Endothelial cell of umbilical vein (primary cell): ENCODE measurements around the gene GABRR2. TPM values are rescaled to one million over a fixed set of nuclear protein-coding genes. Genes with fewer than 3 reads are reported as not detected.

Experiments
- BruUV-seq: library from RNA; stranded (reverse); fragments of 400-500 nt; replicated peaks from 2 replicates; lab custom pipeline; 2021; lab: Mats Ljungman, UMichigan
- CTCF ChIA-PET: fragments of 300-600, 350-600 bp; sonication (Branson Sonifier 250); formaldehyde crosslinking; loops from one replicate; lab custom pipeline; 2021; ENCODE audit warnings: antibody characterized with exemption, inconsistent platforms; lab: Charles Lee
- POLR2A ChIA-PET: fragments of 300-600, 350-600 bp; sonication (Branson Sonifier 250); formaldehyde crosslinking; loops from one replicate; lab custom pipeline; 2021; ENCODE audit warnings: antibody characterized with exemption, inconsistent platforms; lab: Charles Lee
- DNase-seq: peaks from one replicate; pipeline ENCODE4 v3.0.0-alpha.2; 2011; ENCODE audit warnings: low read depth, low spot score
- FAIRE-seq: peaks from 2 replicates; lab custom pipeline; 2011; peaks lifted over from hg19 to GRCh38; lab: Jason Lieb, UNC
- H2AFZ ChIP-seq: 2 replicates; pipeline ENCODE4 v1.6.0; 2012; ENCODE audit warnings: low read depth, low read length, control low read depth, inconsistent platforms
- H3K27ac ChIP-seq: 2 replicates; pipeline ENCODE4 v1.5.1; 2011; ENCODE audit warnings: low read depth, mild to moderate bottlenecking, control low read depth, low read length, moderate library complexity; ENCODE audit not compliant: insufficient read depth
- H3K27me3 ChIP-seq, 2 experiments: 2 replicates each; pipeline versions ENCODE4 v1.6.0 to v1.6.1; 2011; ENCODE audit warnings: low read length in 2 of 2, mixed read lengths in 1 of 2; ENCODE audit not compliant: control insufficient read depth in 2 of 2, insufficient read depth in 2 of 2
- H3K36me3 ChIP-seq, 2 experiments: 2 replicates in 1 of 2; 3 replicates in 1 of 2; pipeline ENCODE4 v1.5.1; 2011; ENCODE audit warnings: low read length in 2 of 2, mild to moderate bottlenecking in 1 of 2, moderate library complexity in 1 of 2; ENCODE audit not compliant: control insufficient read depth in 2 of 2, insufficient read depth in 2 of 2; ENCODE audit errors: extremely low read depth in 1 of 2
- H3K4me1 ChIP-seq: 3 replicates; pipeline ENCODE4 v1.5.1; 2011; ENCODE audit warnings: mild to moderate bottlenecking, low read length; ENCODE audit not compliant: control insufficient read depth, insufficient read depth; ENCODE audit errors: extremely low read depth
- H3K4me2 ChIP-seq: 2 replicates; pipeline ENCODE4 v1.6.1; 2011; ENCODE audit warnings: low read length, control low read depth, mixed read lengths; ENCODE audit not compliant: insufficient read depth
- H3K4me3 ChIP-seq, 3 experiments: fragments of 200-600 bp in 1 of 3; sonication (generic), shearing (Covaris generic) in 1 of 3; replicated peaks in 1 of 3; 2 replicates each; pipeline ENCODE4 v1.5.1; 2011 to 2016; ENCODE audit warnings: control low read depth in 3 of 3, low read length in 3 of 3, mild to moderate bottlenecking in 2 of 3, inconsistent platforms in 1 of 3, low read depth in 1 of 3, moderate library complexity in 1 of 3; ENCODE audit not compliant: insufficient read depth in 1 of 3
- H3K79me2 ChIP-seq: 2 replicates; pipeline ENCODE4 v1.6.0; 2012; ENCODE audit warnings: low read length, inconsistent platforms; ENCODE audit not compliant: control insufficient read depth, insufficient read depth
- H3K9ac ChIP-seq: replicated peaks from 2 replicates; pipeline ENCODE3; 2011; ENCODE audit warnings: low read length, control low read depth; ENCODE audit not compliant: insufficient read depth; ENCODE audit errors: extremely low read depth
- H3K9me1 ChIP-seq: replicated peaks from 3 replicates; pipeline ENCODE4 v1.6.0; 2011; ENCODE audit warnings: mild to moderate bottlenecking, low read length; ENCODE audit not compliant: control insufficient read depth, insufficient read depth; ENCODE audit errors: extremely low read depth
- H3K9me3 ChIP-seq: replicated peaks from 2 replicates; pipeline ENCODE4 v1.5.1; 2012; ENCODE audit warnings: low read length, inconsistent platforms; ENCODE audit not compliant: control insufficient read depth, insufficient read depth
- H4K20me1 ChIP-seq: replicated peaks from 2 replicates; pipeline ENCODE3; 2011; ENCODE audit warnings: mild to moderate bottlenecking, low read length; ENCODE audit not compliant: control insufficient read depth, insufficient read depth; ENCODE audit errors: extremely low read depth
- CTCF ChIP-seq, 2 donors: IDR thresholded peaks; 1 replicate in 1 of 2; 2 replicates in 1 of 2; pipeline ENCODE4 v1.5.1; 2011; ENCODE audit warnings: low read length in 2 of 2, mild to moderate bottlenecking in 2 of 2, moderate library complexity in 2 of 2, control low read depth in 1 of 2, inconsistent platforms in 1 of 2, low read depth in 1 of 2; ENCODE audit not compliant: insufficient read depth in 1 of 2; ENCODE audit errors: extremely low read depth in 1 of 2
- EZH2 ChIP-seq: IDR thresholded peaks from 2 replicates; pipeline ENCODE4 v1.6.1; 2012; ENCODE audit warnings: borderline replicate concordance, low read depth, mild to moderate bottlenecking, moderate library complexity, low read length, inconsistent platforms; ENCODE audit not compliant: severe bottlenecking
- FOS ChIP-seq: IDR thresholded peaks from 2 replicates; pipeline ENCODE4 v1.6.1; 2011; ENCODE audit warnings: mild to moderate bottlenecking, low read length, moderate library complexity, borderline replicate concordance; ENCODE audit not compliant: insufficient read depth
- GATA2 ChIP-seq: IDR thresholded peaks from 2 replicates; pipeline ENCODE4 v1.7.0; 2011; ENCODE audit warnings: low read depth, mild to moderate bottlenecking, moderate library complexity, mixed read lengths, low read length; ENCODE audit not compliant: insufficient read length, insufficient read depth
- JUN ChIP-seq: IDR thresholded peaks from 2 replicates; pipeline ENCODE4 v1.6.1; 2011; ENCODE audit warnings: borderline replicate concordance, low read depth; ENCODE audit not compliant: insufficient read length, insufficient read depth
- MAX ChIP-seq: IDR thresholded peaks from 2 replicates; pipeline ENCODE4 v1.6.1; 2011; ENCODE audit not compliant: insufficient read depth, insufficient read length
- MYC ChIP-seq: IDR thresholded peaks from one replicate; pipeline ENCODE4 v1.6.1; 2011; ENCODE audit warnings: mild to moderate bottlenecking, low read depth, low read length
- POLR2A ChIP-seq: IDR thresholded peaks from 2 replicates; pipeline ENCODE4 v1.6.1; 2012; ENCODE audit warnings: low read depth, mild to moderate bottlenecking, control low read depth, low read length
- POLR2AphosphoS5 ChIP-seq: IDR thresholded peaks from 2 replicates; pipeline ENCODE4 v1.6.1; 2012; ENCODE audit warnings: low read depth, mild to moderate bottlenecking, control low read depth, low read length, moderate library complexity; ENCODE audit not compliant: insufficient read depth
- dilution Hi-C: fragments of 300-500 bp; cut with MboI; formaldehyde crosslinking; loops from one replicate; pipeline ENCODE4 v1.15.0; 2019; ENCODE audit warnings: low sequenced_read_pairs; ENCODE audit not compliant: extremely low pct_ligation_motif_present
- intact Hi-C: fragments of 100-400 bp; cut with micrococcal nuclease; formaldehyde crosslinking; loops from one replicate; pipeline ENCODE4 v1.10.0; 2022
- polyA plus RNA-seq, 4 experiments: library from polyadenylated mRNA; depleted of rRNA in 3 of 4; stranded (reverse) in 3 of 4; unstranded in 1 of 4; fragments of >200 nt; gene quantifications; 2 replicates each; pipeline versions ENCODE4 v1.2.1 to v1.2.3, GENCODE V29; 2011 to 2012; ENCODE audit warnings: missing spikeins in 1 of 4
- total RNA-seq: library from RNA; stranded (reverse); gene quantifications from 2 replicates; pipeline ENCODE4 v1.2.3, GENCODE V29; 2021

GABRR2 gene
- total and polyA plus RNA-seq, 2 donors (not counting 3 experiments of a cell fraction or from before 2014, with no cell fraction given) = 1.4 to 3.6 TPM

GRCh38 chr6:89284081-89284480 lies 31.0 kb downstream of the GABRR2 start:
- Histone ChIP-seq H3K4me1 (no peaks in the 10 kb centered on the region), H3K9me1 (no peaks in the 10 kb centered on the region), H3K36me3 (no peaks in the 10 kb centered on the region), H3K27me3 (no peaks in the 10 kb centered on the region), H3K9me3 (no peaks in the 10 kb centered on the region), H3K9ac (no peak overlapping the region), H3K4me3 (no peak overlapping the region), H3K79me2 (no peaks in the 10 kb centered on the region), H4K20me1 (no peaks in the 10 kb centered on the region), H3K4me2 (no peak overlapping the region), H2AFZ (no peak overlapping the region), H3K27ac (no peak overlapping the region)
- POLR2A ChIA-PET = no interaction called here
- BruUV-seq = no TSS peak
- dilution Hi-C loops = no loop called here
- FAIRE-seq (no peak), DNase-seq (no peak)
- CTCF ChIA-PET = interaction anchor here (0.7 to 1.7 kb wide), 4 partner anchors 13 to 301 kb away, joined by 3 to 4 read pairs (median 4); no protein-coding TSS in a partner anchor
- intact Hi-C loops = no loop called here
- TF ChIP-seq MAX = no peak
- TF ChIP-seq FOS = no peak
- TF ChIP-seq EZH2 = no peak
- no peak for TF ChIP-seq POLR2AphosphoS5
- no peak for TF ChIP-seq GATA2

GRCh38 chr6:89282749-89283148 lies 32.4 kb downstream of the GABRR2 start:
- ChIA-PET CTCF (interaction anchor here (1.0 to 1.9 kb wide), 8 partner anchors 12 to 300 kb away, joined by 3 to 14 read pairs (median 4); no protein-coding TSS in a partner anchor), POLR2A (no interaction called here)
- Histone ChIP-seq H3K36me3 (no peaks in the 10 kb centered on the region), H3K4me2 (no peak overlapping the region), H3K9me3 (no peaks in the 10 kb centered on the region), H3K4me1 (no peaks in the 10 kb centered on the region), H3K79me2 (no peaks in the 10 kb centered on the region), H3K27ac (no peak overlapping the region), H3K4me3 (no peak overlapping the region), H3K9ac (no peak overlapping the region), H4K20me1 (no peaks in the 10 kb centered on the region), H3K27me3 (no peaks in the 10 kb centered on the region), H2AFZ (no peak overlapping the region), H3K9me1 (no peaks in the 10 kb centered on the region)
- dilution Hi-C loops = no loop called here
- BruUV-seq = no TSS peak
- DNase-seq (no peak), FAIRE-seq (no peak)
- TF ChIP-seq CTCF (IDR thresholded peaks at IDR 0.05; ENCODE audit: extremely low read depth in 1 of 2, insufficient read depth in 1 of 2, low read depth in 1 of 2, low read length in 2 of 2) (no peak), POLR2AphosphoS5 (no peak), FOS (no peak), EZH2 (no peak), GATA2 (no peak), MYC (no peak), MAX (no peak), POLR2A (no peak), JUN (no peak)
- intact Hi-C loops = loop anchor here (1.0 kb wide), 1 partner anchor 87 kb away; no protein-coding TSS in a partner anchor
